HepG2 (cell line): ENCODE measurements around the gene IRF2BPL.

ENCODE experiments used
- MYC ChIP-seq: sonication (generic); formaldehyde crosslinking; IDR thresholded peaks from 2 replicates; pipeline ENCODE4 v1.9.0; 2021; ENCODE audit warnings: missing genetic modification reagents, borderline replicate concordance
- RAD21 ChIP-seq: fragments of 450-650 bp; formaldehyde crosslinking; IDR thresholded peaks from 2 replicates; pipeline ENCODE4 v1.5.0; 2020; ENCODE audit warnings: mild to moderate bottlenecking

- TF ChIP-seq MYC (CRISPR knock-in tag) (no peak), RAD21 (CRISPR knock-in tag) (no peak)
Observed at GRCh38 chr14:76986231-76986565, 42.3 kb downstream of the IRF2BPL start.
